PFSK-1 (cell line): ENCODE results near the gene BCAR3.

Source experiments
- POLR2AphosphoS5 ChIP-seq: IDR thresholded peaks from 2 replicates; pipeline ENCODE4 v1.6.1; 2012; ENCODE audit warnings: low read depth, mild to moderate bottlenecking, control low read depth, low read length, moderate library complexity
- SIN3A ChIP-seq: IDR thresholded peaks from 2 replicates; pipeline ENCODE4 v1.6.1; 2012; ENCODE audit warnings: mild to moderate bottlenecking, low read length, moderate library complexity, borderline replicate concordance; ENCODE audit not compliant: insufficient read depth

DNA sequence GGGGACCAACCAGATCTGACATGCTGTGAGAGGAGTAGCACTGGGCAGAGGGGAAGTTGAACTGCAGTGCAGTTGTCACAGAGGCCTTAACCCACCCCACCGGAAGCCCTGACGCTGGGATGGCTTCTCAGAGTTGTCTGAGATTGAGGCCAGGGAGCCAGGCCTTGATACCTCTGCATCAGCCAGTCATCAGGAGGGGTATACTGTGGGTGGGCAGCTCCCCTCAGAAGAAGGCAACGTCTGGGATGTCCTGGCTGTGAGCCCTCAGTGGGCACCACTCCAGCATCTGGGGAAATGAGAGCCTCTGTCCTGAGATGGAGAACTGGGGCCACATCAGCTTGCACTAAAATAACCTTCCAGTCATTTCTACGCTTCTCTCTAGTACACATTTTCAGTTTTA, 47.9 kb upstream of the BCAR3 start:
- TF ChIP-seq POLR2AphosphoS5: no peak
- no peak for TF ChIP-seq SIN3A
